ENCODE measurements around the gene HMX1. TPM values are rescaled to one million over a fixed set of nuclear protein-coding genes. Genes with fewer than 3 reads are reported as not detected.

The HMX1 gene
- polyA plus RNA-seq, 1 donor (not counting 4 experiments of a cell fraction or from before 2014, with no cell fraction given), result not detected

- DNase-seq (ENCODE audit: low read depth, low spot score), result no peak
These were observed 40.2 kb downstream of the HMX1 start for GRCh38 chr4:8831221-8832112.

DNA sequence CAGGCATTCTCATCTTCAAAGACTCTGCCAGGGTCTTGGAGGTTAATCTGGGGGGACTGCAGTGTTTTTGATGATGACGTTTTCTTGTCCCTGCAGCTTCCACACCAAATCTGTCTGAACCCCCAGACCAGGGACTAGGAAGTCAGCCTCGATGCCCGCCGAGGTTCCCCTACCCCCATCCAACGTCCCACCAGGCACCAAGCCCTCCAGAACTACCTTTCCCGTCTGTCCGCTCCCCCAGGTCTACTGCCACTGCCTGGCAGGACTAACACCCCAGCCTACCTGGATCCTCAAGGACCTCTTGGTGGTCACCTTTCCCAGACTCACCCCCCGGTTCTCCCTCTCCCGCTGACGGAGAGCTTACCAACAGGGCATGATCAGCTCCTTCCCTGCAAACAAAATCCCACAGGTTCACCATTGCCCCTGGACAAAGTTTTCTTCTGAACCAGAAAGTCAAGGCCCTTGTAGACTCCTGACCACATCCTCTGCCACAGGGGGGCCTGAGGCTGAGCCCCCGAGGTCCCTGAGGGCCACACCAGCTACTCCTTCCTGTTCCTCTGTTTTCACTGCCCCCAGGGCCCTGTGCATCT is 40.9 kb downstream of the HMX1 start:
- no peaks in the 10 kb centered on the region for H3K27me3 ChIP-seq (ENCODE audit: control insufficient read depth, extremely low read depth, insufficient read depth, low read length)
- dilution Hi-C loops (cut with MboI; ENCODE audit: extremely low pct_ligation_motif_present, low sequenced_read_pairs), result no loop called here
- no peak for FAIRE-seq

More at GRCh38 chr4:8831221-8832112, 40.2 kb downstream of the HMX1 start:
- Histone ChIP-seq H3K27me3 (ENCODE audit: control insufficient read depth, extremely low read depth, insufficient read depth, low read length) (no peaks in the 10 kb centered on the region), H2AFZ (ENCODE audit: control insufficient read depth, low read length) (no peak overlapping the region), H3K79me2 (ENCODE audit: control insufficient read depth, insufficient read depth, low read length) (no peaks in the 10 kb centered on the region), H3K9me1 (ENCODE audit: control insufficient read depth, extremely low read depth, insufficient read depth, low read length) (no peaks in the 10 kb centered on the region), H3K4me2 (ENCODE audit: control insufficient read depth, extremely low read depth, insufficient read depth, low read depth, low read length) (no peak overlapping the region), H3K9ac (ENCODE audit: control insufficient read depth, extremely low read depth, insufficient read depth, low read length) (no peak overlapping the region), H3K36me3 (ENCODE audit: control insufficient read depth in 2 of 2, extremely low read depth in 1 of 2, insufficient read depth in 2 of 2, low read length in 2 of 2) (no peaks in the 10 kb centered on the region), H3K4me1 (ENCODE audit: control insufficient read depth, extremely low read depth, insufficient read depth, low read length) (no peaks in the 10 kb centered on the region), H3K9me3 (ENCODE audit: control insufficient read depth, low read depth, low read length) (no peaks in the 10 kb centered on the region), H4K20me1 (ENCODE audit: control insufficient read depth, extremely low read depth, insufficient read depth, low read length) (no peaks in the 10 kb centered on the region), H3K4me3 (ENCODE audit: control insufficient read depth in 2 of 3, extremely low read depth in 1 of 3, insufficient read depth in 2 of 3, low read depth in 1 of 3, low read length in 3 of 3) (no peak overlapping the region), H3K27ac (ENCODE audit: control insufficient read depth, insufficient read depth, low read length) (no peak overlapping the region)
- no peak for TF ChIP-seq EZH2 (IDR thresholded peaks at IDR 0.05; ENCODE audit: low read length)
- TF ChIP-seq, protein P1, sequence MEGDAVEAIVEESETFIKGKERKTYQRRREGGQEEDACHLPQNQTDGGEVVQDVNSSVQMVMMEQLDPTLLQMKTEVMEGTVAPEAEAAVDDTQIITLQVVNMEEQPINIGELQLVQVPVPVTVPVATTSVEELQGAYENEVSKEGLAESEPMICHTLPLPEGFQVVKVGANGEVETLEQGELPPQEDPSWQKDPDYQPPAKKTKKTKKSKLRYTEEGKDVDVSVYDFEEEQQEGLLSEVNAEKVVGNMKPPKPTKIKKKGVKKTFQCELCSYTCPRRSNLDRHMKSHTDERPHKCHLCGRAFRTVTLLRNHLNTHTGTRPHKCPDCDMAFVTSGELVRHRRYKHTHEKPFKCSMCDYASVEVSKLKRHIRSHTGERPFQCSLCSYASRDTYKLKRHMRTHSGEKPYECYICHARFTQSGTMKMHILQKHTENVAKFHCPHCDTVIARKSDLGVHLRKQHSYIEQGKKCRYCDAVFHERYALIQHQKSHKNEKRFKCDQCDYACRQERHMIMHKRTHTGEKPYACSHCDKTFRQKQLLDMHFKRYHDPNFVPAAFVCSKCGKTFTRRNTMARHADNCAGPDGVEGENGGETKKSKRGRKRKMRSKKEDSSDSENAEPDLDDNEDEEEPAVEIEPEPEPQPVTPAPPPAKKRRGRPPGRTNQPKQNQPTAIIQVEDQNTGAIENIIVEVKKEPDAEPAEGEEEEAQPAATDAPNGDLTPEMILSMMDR (optimal IDR thresholded peaks at IDR 0.05 in 1 of 3, IDR thresholded peaks at IDR 0.05 in 1 of 3, conservative IDR thresholded peaks at IDR 0.05 in 1 of 3; ENCODE audit: extremely low read depth in 1 of 3, insufficient read depth in 2 of 3, low read length in 3 of 3), result no peak
- dilution Hi-C loops (cut with MboI; ENCODE audit: extremely low pct_ligation_motif_present, low sequenced_read_pairs), result no loop called here
- FAIRE-seq, result no peak

More for the DNA sequence above, 40.9 kb downstream of the HMX1 start:
- Histone ChIP-seq H3K4me3 (ENCODE audit: control insufficient read depth in 2 of 3, extremely low read depth in 1 of 3, insufficient read depth in 2 of 3, low read depth in 1 of 3, low read length in 3 of 3) (no peak overlapping the region), H3K4me2 (ENCODE audit: control insufficient read depth, extremely low read depth, insufficient read depth, low read depth, low read length) (no peak overlapping the region), H3K9me1 (ENCODE audit: control insufficient read depth, extremely low read depth, insufficient read depth, low read length) (no peaks in the 10 kb centered on the region), H3K36me3 (ENCODE audit: control insufficient read depth in 2 of 2, extremely low read depth in 1 of 2, insufficient read depth in 2 of 2, low read length in 2 of 2) (no peaks in the 10 kb centered on the region), H3K79me2 (ENCODE audit: control insufficient read depth, insufficient read depth, low read length) (no peaks in the 10 kb centered on the region), H4K20me1 (ENCODE audit: control insufficient read depth, extremely low read depth, insufficient read depth, low read length) (no peaks in the 10 kb centered on the region), H2AFZ (ENCODE audit: control insufficient read depth, low read length) (no peak overlapping the region), H3K9me3 (ENCODE audit: control insufficient read depth, low read depth, low read length) (no peaks in the 10 kb centered on the region), H3K27ac (ENCODE audit: control insufficient read depth, insufficient read depth, low read length) (no peak overlapping the region), H3K4me1 (ENCODE audit: control insufficient read depth, extremely low read depth, insufficient read depth, low read length) (no peaks in the 10 kb centered on the region), H3K9ac (ENCODE audit: control insufficient read depth, extremely low read depth, insufficient read depth, low read length) (no peak overlapping the region)
- TF ChIP-seq EZH2 (IDR thresholded peaks at IDR 0.05; ENCODE audit: low read length), result no peak
- TF ChIP-seq, protein P1 (optimal IDR thresholded peaks at IDR 0.05 in 1 of 3, IDR thresholded peaks at IDR 0.05 in 1 of 3, conservative IDR thresholded peaks at IDR 0.05 in 1 of 3; ENCODE audit: extremely low read depth in 1 of 3, insufficient read depth in 2 of 3, low read length in 3 of 3), result no peak
- no peak for DNase-seq (ENCODE audit: low read depth, low spot score)

All from keratinocyte (primary cell).